ENCODE data around the gene GLI3. TPM values are rescaled to one million over a fixed set of nuclear protein-coding genes. Genes with fewer than 3 reads are reported as not detected.

GLI3 gene
- total and polyA plus RNA-seq, 2 donors (not counting 1 experiment from before 2014, with no cell fraction given), result 6.4 to 6.5 TPM

DNA sequence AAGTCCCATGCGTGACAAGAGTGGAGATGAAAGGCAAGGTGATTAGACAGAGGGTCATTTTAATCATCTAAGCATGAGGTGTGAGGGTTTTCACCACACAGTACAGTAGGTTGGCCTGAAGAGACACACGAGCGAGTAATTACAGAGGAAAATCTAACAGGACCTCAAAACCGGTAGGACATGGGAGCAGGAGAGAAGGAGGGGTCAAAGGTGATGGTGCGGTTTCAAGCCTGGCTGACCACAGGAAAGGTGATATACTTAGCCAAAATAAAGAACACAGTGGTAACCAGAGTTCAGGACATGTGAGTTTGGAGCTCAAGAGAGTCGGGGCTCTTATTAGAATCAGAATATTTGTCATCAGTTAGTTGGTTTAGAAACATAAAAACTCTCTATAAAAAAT lies 20.0 kb downstream of the GLI3 start:
- Histone ChIP-seq H3K36me3 (ENCODE audit: control insufficient read depth, insufficient read depth, low read length) (no peaks in the 10 kb centered on the region), H3K4me2 (ENCODE audit: extremely low read depth, insufficient read depth, low read length) (no peak overlapping the region), H3K27ac (ENCODE audit: insufficient read depth, low read length) (no peak overlapping the region), H3K79me2 (ENCODE audit: control insufficient read depth, insufficient read depth, low read length) (peaks cover 2% of the 10 kb centered on the region), H3K9me3 (ENCODE audit: control insufficient read depth, insufficient read depth, low read depth, low read length) (no peaks in the 10 kb centered on the region), H3K9ac (ENCODE audit: insufficient read depth, low read length) (no peak overlapping the region), H2AFZ (ENCODE audit: low read length) (no peak overlapping the region), H4K20me1 (ENCODE audit: control insufficient read depth, extremely low read depth, insufficient read depth, low read length) (no peaks in the 10 kb centered on the region), H3K27me3 (ENCODE audit: control insufficient read depth, insufficient read depth, low read length) (no peaks in the 10 kb centered on the region), H3K4me3 (replicated peaks in 1 of 4; ENCODE audit: control extremely low read depth in 1 of 4, insufficient read depth in 1 of 4, low read depth in 3 of 4, low read length in 4 of 4) (no peak overlapping the region), H3K4me1 (ENCODE audit: control insufficient read depth, extremely low read depth, insufficient read depth, low read length) (no peaks in the 10 kb centered on the region)
- no peak for TF ChIP-seq EZH2 (IDR thresholded peaks at IDR 0.05; ENCODE audit: low read length, missing control alignments)
- TF ChIP-seq, protein P1, sequence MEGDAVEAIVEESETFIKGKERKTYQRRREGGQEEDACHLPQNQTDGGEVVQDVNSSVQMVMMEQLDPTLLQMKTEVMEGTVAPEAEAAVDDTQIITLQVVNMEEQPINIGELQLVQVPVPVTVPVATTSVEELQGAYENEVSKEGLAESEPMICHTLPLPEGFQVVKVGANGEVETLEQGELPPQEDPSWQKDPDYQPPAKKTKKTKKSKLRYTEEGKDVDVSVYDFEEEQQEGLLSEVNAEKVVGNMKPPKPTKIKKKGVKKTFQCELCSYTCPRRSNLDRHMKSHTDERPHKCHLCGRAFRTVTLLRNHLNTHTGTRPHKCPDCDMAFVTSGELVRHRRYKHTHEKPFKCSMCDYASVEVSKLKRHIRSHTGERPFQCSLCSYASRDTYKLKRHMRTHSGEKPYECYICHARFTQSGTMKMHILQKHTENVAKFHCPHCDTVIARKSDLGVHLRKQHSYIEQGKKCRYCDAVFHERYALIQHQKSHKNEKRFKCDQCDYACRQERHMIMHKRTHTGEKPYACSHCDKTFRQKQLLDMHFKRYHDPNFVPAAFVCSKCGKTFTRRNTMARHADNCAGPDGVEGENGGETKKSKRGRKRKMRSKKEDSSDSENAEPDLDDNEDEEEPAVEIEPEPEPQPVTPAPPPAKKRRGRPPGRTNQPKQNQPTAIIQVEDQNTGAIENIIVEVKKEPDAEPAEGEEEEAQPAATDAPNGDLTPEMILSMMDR (conservative IDR thresholded peaks at IDR 0.05 in 1 of 2, IDR thresholded peaks at IDR 0.05 in 1 of 2; ENCODE audit: low read depth in 1 of 2, low read length in 2 of 2), result no peak
- no peak for DNase-seq (ENCODE audit: low read depth in 2 of 2)

DNA sequence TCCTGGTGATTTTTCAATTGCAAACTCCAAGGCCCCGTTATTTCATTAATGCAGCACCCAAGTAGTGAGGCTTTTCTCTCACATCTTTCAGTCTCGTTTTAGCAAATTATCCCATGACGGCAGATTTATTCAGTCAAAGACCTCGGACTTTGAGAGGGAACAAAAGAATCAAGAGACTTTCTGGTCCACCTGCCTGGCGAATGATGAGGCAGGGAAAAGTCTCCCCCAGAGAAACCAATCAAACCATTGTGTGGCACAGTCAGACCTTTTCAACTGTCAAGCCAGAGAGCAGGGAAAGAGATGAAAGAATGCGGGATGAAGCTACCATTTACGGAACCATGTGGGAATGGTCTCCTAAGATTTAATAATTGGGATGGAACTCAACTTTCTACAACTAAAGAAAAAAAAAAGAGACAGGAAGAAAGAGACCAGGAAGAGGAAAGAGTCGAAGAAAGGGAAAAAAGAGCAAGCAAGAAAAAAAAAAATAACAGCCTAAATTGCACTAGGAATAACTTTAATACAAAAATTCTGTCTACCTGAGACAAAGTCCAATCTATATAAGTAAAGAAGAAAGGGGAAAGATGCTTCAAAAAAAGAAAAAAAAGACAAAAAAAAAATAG lies 22.8 kb downstream of the GLI3 start:
- H3K79me2 ChIP-seq (ENCODE audit: control insufficient read depth, insufficient read depth, low read length), result peaks cover 2% of the 10 kb centered on the region
- H3K27ac ChIP-seq (ENCODE audit: insufficient read depth, low read length), result no peak overlapping the region
- H4K20me1 ChIP-seq (ENCODE audit: control insufficient read depth, extremely low read depth, insufficient read depth, low read length), result no peaks in the 10 kb centered on the region
- H3K36me3 ChIP-seq (ENCODE audit: control insufficient read depth, insufficient read depth, low read length), result no peaks in the 10 kb centered on the region
- no peak overlapping the region for H2AFZ ChIP-seq (ENCODE audit: low read length)
- H3K4me3 ChIP-seq (replicated peaks in 1 of 4; ENCODE audit: control extremely low read depth in 1 of 4, insufficient read depth in 1 of 4, low read depth in 3 of 4, low read length in 4 of 4), result no peak overlapping the region
- TF ChIP-seq, protein P1 (conservative IDR thresholded peaks at IDR 0.05 in 1 of 2, IDR thresholded peaks at IDR 0.05 in 1 of 2; ENCODE audit: low read depth in 1 of 2, low read length in 2 of 2), result no peak
- TF ChIP-seq EZH2 (IDR thresholded peaks at IDR 0.05; ENCODE audit: low read length, missing control alignments), result no peak
- no peak overlapping the region for H3K9ac ChIP-seq (ENCODE audit: insufficient read depth, low read length)
- H3K9me3 ChIP-seq (ENCODE audit: control insufficient read depth, insufficient read depth, low read depth, low read length), result no peaks in the 10 kb centered on the region
- no peaks in the 10 kb centered on the region for H3K27me3 ChIP-seq (ENCODE audit: control insufficient read depth, insufficient read depth, low read length)
- H3K4me2 ChIP-seq (ENCODE audit: extremely low read depth, insufficient read depth, low read length), result no peak overlapping the region
- H3K4me1 ChIP-seq (ENCODE audit: control insufficient read depth, extremely low read depth, insufficient read depth, low read length), result no peaks in the 10 kb centered on the region
- no peak for DNase-seq (ENCODE audit: low read depth in 2 of 2)

DNA sequence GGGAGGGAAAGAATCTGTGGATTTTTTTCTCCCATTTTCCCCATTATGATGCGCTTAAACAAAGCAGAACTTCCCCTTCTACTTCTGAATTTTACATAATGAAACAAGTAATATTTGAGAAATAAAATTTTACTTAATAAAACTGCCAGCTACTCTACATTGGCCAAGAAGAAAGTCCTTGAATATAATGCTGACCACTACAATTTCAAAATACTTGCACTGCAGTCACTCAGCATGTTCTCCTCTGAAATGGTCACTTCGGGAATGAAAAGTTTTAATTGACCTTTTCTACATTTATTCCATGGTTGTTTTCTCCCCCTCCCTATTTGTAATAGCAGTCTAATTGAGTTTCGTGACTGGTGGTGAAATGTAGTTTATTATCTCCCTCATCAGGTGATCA lies 23.9 kb downstream of the GLI3 start:
- Histone ChIP-seq H3K4me1 (ENCODE audit: control insufficient read depth, extremely low read depth, insufficient read depth, low read length) (no peaks in the 10 kb centered on the region), H4K20me1 (ENCODE audit: control insufficient read depth, extremely low read depth, insufficient read depth, low read length) (no peaks in the 10 kb centered on the region), H3K4me2 (ENCODE audit: extremely low read depth, insufficient read depth, low read length) (no peak overlapping the region), H2AFZ (ENCODE audit: low read length) (no peak overlapping the region), H3K79me2 (ENCODE audit: control insufficient read depth, insufficient read depth, low read length) (peaks cover 2% of the 10 kb centered on the region), H3K27me3 (ENCODE audit: control insufficient read depth, insufficient read depth, low read length) (no peaks in the 10 kb centered on the region), H3K36me3 (ENCODE audit: control insufficient read depth, insufficient read depth, low read length) (no peaks in the 10 kb centered on the region), H3K9me3 (ENCODE audit: control insufficient read depth, insufficient read depth, low read depth, low read length) (no peaks in the 10 kb centered on the region), H3K4me3 (replicated peaks in 1 of 4; ENCODE audit: control extremely low read depth in 1 of 4, insufficient read depth in 1 of 4, low read depth in 3 of 4, low read length in 4 of 4) (no peak overlapping the region), H3K27ac (ENCODE audit: insufficient read depth, low read length) (no peak overlapping the region), H3K9ac (ENCODE audit: insufficient read depth, low read length) (no peak overlapping the region)
- TF ChIP-seq, protein P1 (conservative IDR thresholded peaks at IDR 0.05 in 1 of 2, IDR thresholded peaks at IDR 0.05 in 1 of 2; ENCODE audit: low read depth in 1 of 2, low read length in 2 of 2), result no peak
- TF ChIP-seq EZH2 (IDR thresholded peaks at IDR 0.05; ENCODE audit: low read length, missing control alignments), result no peak
- DNase-seq (ENCODE audit: low read depth in 2 of 2), result no peak

Measured in fibroblast of lung (primary cell).